Esophagus muscularis mucosa (tissue), 4 donors: ENCODE data around the gene CALHM3. TPM values are rescaled to one million over a fixed set of nuclear protein-coding genes. Genes with fewer than 3 reads are reported as not detected.

Experiments
- DNase-seq: peaks from one replicate; pipeline ENCODE4 v3.0.0-alpha.2; 2017; ENCODE audit errors: extremely low spot score
- H3K27ac ChIP-seq, 4 donors: fragments of 200-600 bp; sonication (generic); replicated peaks in 1 of 4; 1 replicate in 3 of 4; 2 replicates in 1 of 4; pipeline ENCODE4 v1.5.1; 2016 to 2019; ENCODE audit warnings: mild to moderate bottlenecking in 1 of 4
- H3K27me3 ChIP-seq, 4 donors: fragments of 200-600 bp; sonication (generic); one replicate each; pipeline versions ENCODE4 v1.5.1 to v1.6.0; 2016 to 2019
- H3K36me3 ChIP-seq, 4 donors: fragments of 200-600 bp; sonication (generic); one replicate each; pipeline ENCODE4 v1.5.1; 2016 to 2019
- H3K4me1 ChIP-seq, 4 donors: fragments of 200-600 bp; sonication (generic); one replicate each; pipeline ENCODE4 v1.5.1; 2016 to 2019
- H3K4me3 ChIP-seq, 4 donors: fragments of 200-600 bp; sonication (generic); 1 replicate in 2 of 4; 2 replicates in 2 of 4; pipeline ENCODE4 v1.5.1; 2016 to 2019; ENCODE audit warnings: mild to moderate bottlenecking in 4 of 4, moderate library complexity in 1 of 4
- H3K9me3 ChIP-seq, 4 donors: fragments of 200-600 bp; sonication (generic); 1 replicate in 3 of 4; 2 replicates in 1 of 4; pipeline ENCODE4 v1.5.1; 2016 to 2019
- EP300 ChIP-seq: sonication (generic); formaldehyde crosslinking; IDR thresholded peaks from one replicate; pipeline ENCODE4 v1.6.1; 2017; ENCODE audit warnings: antibody characterized with exemption
- POLR2A ChIP-seq: fragments of 450-650 bp; IDR thresholded peaks from one replicate; pipeline ENCODE4 v1.6.1; 2017; ENCODE audit warnings: antibody characterized with exemption, moderate library complexity, mild to moderate bottlenecking, low read depth
- POLR2AphosphoS5 ChIP-seq, 2 donors: sonication (generic); formaldehyde crosslinking; IDR thresholded peaks; one replicate each; pipeline ENCODE4 v1.6.1; 2017; ENCODE audit warnings: antibody characterized with exemption in 2 of 2
- WGBS: methylation state at CpG from one replicate; pipeline ENCODE4 v1.1.5; 2018; 5-methylcytosine and 5-hydroxymethylcytosine counted together
- intact Hi-C: fragments of 100-400 bp; cut with DNase I; formaldehyde crosslinking; loops from one replicate; pipeline ENCODE4 v1.15.1; 2023
- total RNA-seq, 4 donors: library from RNA; depleted of rRNA; stranded (reverse); fragments of >200 nt; gene quantifications; one replicate each; pipeline versions ENCODE4 v1.1.0 to v1.2.1, GENCODE V29; 2016
- TF ChIP-seq, protein P1 (sequence below), 3 experiments: fragments of 200-600 bp in 2 of 3; fragments of 450-650 bp in 1 of 3; sonication (generic) in 2 of 3; IDR thresholded peaks; one replicate each; pipeline ENCODE4 v1.5.1; 2017 to 2019; ENCODE audit warnings: antibody characterized with exemption in 3 of 3, mild to moderate bottlenecking in 2 of 3, moderate library complexity in 1 of 3

Gene CALHM3
- total RNA-seq, 4 donors from 2014 or later: not detected

- Histone ChIP-seq H3K27me3 (peaks cover 0 to 6% (median 0%) of the 10 kb centered on the region in 4 donors), H3K4me3 (no peak overlapping the region), H3K9me3 (no peaks in the 10 kb centered on the region), H3K27ac (no peak overlapping the region), H3K36me3 (no peaks in the 10 kb centered on the region), H3K4me1 (peaks cover 0 to 18% (median 3%) of the 10 kb centered on the region in 4 donors)
- TF ChIP-seq, protein P1, sequence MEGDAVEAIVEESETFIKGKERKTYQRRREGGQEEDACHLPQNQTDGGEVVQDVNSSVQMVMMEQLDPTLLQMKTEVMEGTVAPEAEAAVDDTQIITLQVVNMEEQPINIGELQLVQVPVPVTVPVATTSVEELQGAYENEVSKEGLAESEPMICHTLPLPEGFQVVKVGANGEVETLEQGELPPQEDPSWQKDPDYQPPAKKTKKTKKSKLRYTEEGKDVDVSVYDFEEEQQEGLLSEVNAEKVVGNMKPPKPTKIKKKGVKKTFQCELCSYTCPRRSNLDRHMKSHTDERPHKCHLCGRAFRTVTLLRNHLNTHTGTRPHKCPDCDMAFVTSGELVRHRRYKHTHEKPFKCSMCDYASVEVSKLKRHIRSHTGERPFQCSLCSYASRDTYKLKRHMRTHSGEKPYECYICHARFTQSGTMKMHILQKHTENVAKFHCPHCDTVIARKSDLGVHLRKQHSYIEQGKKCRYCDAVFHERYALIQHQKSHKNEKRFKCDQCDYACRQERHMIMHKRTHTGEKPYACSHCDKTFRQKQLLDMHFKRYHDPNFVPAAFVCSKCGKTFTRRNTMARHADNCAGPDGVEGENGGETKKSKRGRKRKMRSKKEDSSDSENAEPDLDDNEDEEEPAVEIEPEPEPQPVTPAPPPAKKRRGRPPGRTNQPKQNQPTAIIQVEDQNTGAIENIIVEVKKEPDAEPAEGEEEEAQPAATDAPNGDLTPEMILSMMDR (IDR thresholded peaks at IDR 0.05): no peak
- TF ChIP-seq POLR2A: no peak
- no peak for TF ChIP-seq EP300
- TF ChIP-seq POLR2AphosphoS5 (IDR thresholded peaks at IDR 0.05): no peak
- intact Hi-C loops: no loop called here
- WGBS: 83% methylated on average over 3 of the region's 4 CpGs
- no peak for DNase-seq
Measured at GRCh38 chr10:103475437-103475836, 3.6 kb downstream of the CALHM3 start.

- Histone ChIP-seq H3K9me3 (no peaks in the 10 kb centered on the region), H3K4me1 (peaks cover 0 to 16% (median 2%) of the 10 kb centered on the region in 4 donors), H3K36me3 (no peaks in the 10 kb centered on the region), H3K27ac (no peak overlapping the region), H3K4me3 (no peak overlapping the region), H3K27me3 (peaks cover 0 to 6% (median 0%) of the 10 kb centered on the region in 4 donors)
- intact Hi-C loops: no loop called here
- 93% methylated on average over 3 of the region's 3 CpGs for WGBS
- no peak for DNase-seq
- TF ChIP-seq POLR2AphosphoS5 (IDR thresholded peaks at IDR 0.05) (no peak), POLR2A (no peak), EP300 (no peak)
- TF ChIP-seq, protein P1 (IDR thresholded peaks at IDR 0.05): no peak
Measured at GRCh38 chr10:103474077-103474476, 5.0 kb downstream of the CALHM3 start.

DNA sequence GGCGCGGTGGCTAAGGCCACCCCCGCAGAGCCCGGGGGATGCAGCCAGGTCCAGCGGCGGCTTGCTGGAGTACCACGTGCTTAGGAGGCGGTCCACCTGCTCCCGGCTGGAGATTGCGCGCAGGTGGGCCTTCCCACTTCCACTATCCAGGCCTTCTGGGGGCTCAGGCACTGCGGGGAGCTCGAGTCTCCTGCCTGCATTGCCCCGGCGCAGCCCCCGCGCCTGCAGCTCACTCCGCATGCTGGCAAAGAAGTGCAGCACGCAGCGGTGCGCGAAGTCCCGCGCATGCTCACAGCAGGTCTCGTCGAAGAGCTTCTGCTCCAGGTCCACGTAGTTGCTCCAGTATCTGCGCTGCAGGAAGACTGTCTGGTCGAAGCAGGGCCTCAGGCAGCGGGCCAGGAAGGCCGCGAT lies 5.8 kb downstream of the CALHM3 start:
- no peak for TF ChIP-seq EP300
- no peak for TF ChIP-seq POLR2A
- DNase-seq: no peak

GRCh38 chr10:103472005-103472404 lies 7.0 kb downstream of the CALHM3 start:
- Histone ChIP-seq H3K4me3 (no peak overlapping the region), H3K9me3 (no peaks in the 10 kb centered on the region), H3K36me3 (no peaks in the 10 kb centered on the region), H3K27me3 (peaks cover 0 to 6% (median 0%) of the 10 kb centered on the region in 4 donors), H3K27ac (peak overlapping the region in 3 of 4 donors; percentile 21 to 52 (median 34)), H3K4me1 (peaks cover 0 to 16% (median 2%) of the 10 kb centered on the region in 4 donors)
- WGBS: 77% methylated on average over 2 of the region's 2 CpGs
- no peak for DNase-seq
- intact Hi-C loops: no loop called here
- TF ChIP-seq POLR2AphosphoS5 (IDR thresholded peaks at IDR 0.05) (no peak), EP300 (no peak), POLR2A (no peak)
- TF ChIP-seq, protein P1 (IDR thresholded peaks at IDR 0.05): no peak

More for the DNA sequence above, 5.8 kb downstream of the CALHM3 start:
- 73% methylated on average over 8 of the region's 32 CpGs for WGBS
- no peaks in the 10 kb centered on the region for H3K9me3 ChIP-seq
- H3K4me1 ChIP-seq: peaks cover 0 to 16% (median 2%) of the 10 kb centered on the region in 4 donors
- peaks cover 0 to 6% (median 0%) of the 10 kb centered on the region in 4 donors for H3K27me3 ChIP-seq
- H3K36me3 ChIP-seq: no peaks in the 10 kb centered on the region
- H3K27ac ChIP-seq: no peak overlapping the region
- intact Hi-C loops: no loop called here
- H3K4me3 ChIP-seq: no peak overlapping the region

- H3K36me3 ChIP-seq: no peaks in the 10 kb centered on the region
- H3K9me3 ChIP-seq: no peaks in the 10 kb centered on the region
- no peak for DNase-seq
- H3K27ac ChIP-seq: peak overlapping the region in 3 of 4 donors; percentile 21 to 52 (median 34)
- no peaks in the 10 kb centered on the region for H3K27me3 ChIP-seq
- no peak overlapping the region for H3K4me3 ChIP-seq
- intact Hi-C loops: no loop called here
- peaks cover 0 to 16% (median 2%) of the 10 kb centered on the region in 4 donors for H3K4me1 ChIP-seq
- 73% methylated on average over 14 of the region's 14 CpGs for WGBS
- TF ChIP-seq POLR2AphosphoS5 (IDR thresholded peaks at IDR 0.05) (no peak), POLR2A (no peak), EP300 (no peak)
- TF ChIP-seq, protein P1 (IDR thresholded peaks at IDR 0.05): no peak
Measured at GRCh38 chr10:103470761-103471653, 8.0 kb downstream of the CALHM3 start.
